Upper lobe of right lung (tissue), 1 donor: Measurements from ENCODE around the gene STX18. TPM values are rescaled to one million over a fixed set of nuclear protein-coding genes. Genes with fewer than 3 reads are reported as not detected.

ENCODE experiments used
- ATAC-seq: fragments of 200-7000 bp; cut with Tn5 transposase; one replicate; pipeline ENCODE4 v1.9.1; 2020; ENCODE audit warnings: mild to moderate bottlenecking, moderate library complexity
- DNase-seq: peaks from one replicate; pipeline ENCODE4 v3.0.0-alpha.2; 2020
- H3K27ac ChIP-seq: fragments of 200-600 bp; one replicate; pipeline ENCODE4 v1.8.0; 2022
- H3K27me3 ChIP-seq: fragments of 200-600 bp; one replicate; pipeline ENCODE4 v1.8.0; 2022; ENCODE audit warnings: mild to moderate bottlenecking
- H3K36me3 ChIP-seq: fragments of 200-600 bp; one replicate; pipeline ENCODE4 v1.8.0; 2022
- H3K4me1 ChIP-seq: fragments of 200-600 bp; one replicate; pipeline ENCODE4 v1.8.0; 2022
- H3K4me3 ChIP-seq: fragments of 200-600 bp; one replicate; pipeline ENCODE4 v1.8.0; 2022; ENCODE audit warnings: mild to moderate bottlenecking
- H3K9me3 ChIP-seq: fragments of 200-600 bp; one replicate; pipeline ENCODE4 v1.8.0; 2022
- CTCF ChIP-seq: fragments of 200-600 bp; IDR thresholded peaks from one replicate; pipeline ENCODE4 v1.8.0; 2022; ENCODE audit warnings: antibody characterized with exemption
- intact Hi-C: fragments of 100-400 bp; cut with DNase I; formaldehyde crosslinking; loops from one replicate; pipeline ENCODE4 v1.11.0; 2022
- total RNA-seq: library from RNA; stranded (reverse); fragmentation: NEBNext Ultra II Directional; extraction: Animal tissue kit (Norgen Biotek cat#: 25700); gene quantifications from one replicate; pipeline ENCODE4 v1.2.1, GENCODE V29; 2021
- donor health status: DM: no; HTN: yes; CAD: no; lungs with severe emphysema.

Gene STX18
- total RNA-seq, 1 donor from 2014 or later, result 22.1 TPM

DNA sequence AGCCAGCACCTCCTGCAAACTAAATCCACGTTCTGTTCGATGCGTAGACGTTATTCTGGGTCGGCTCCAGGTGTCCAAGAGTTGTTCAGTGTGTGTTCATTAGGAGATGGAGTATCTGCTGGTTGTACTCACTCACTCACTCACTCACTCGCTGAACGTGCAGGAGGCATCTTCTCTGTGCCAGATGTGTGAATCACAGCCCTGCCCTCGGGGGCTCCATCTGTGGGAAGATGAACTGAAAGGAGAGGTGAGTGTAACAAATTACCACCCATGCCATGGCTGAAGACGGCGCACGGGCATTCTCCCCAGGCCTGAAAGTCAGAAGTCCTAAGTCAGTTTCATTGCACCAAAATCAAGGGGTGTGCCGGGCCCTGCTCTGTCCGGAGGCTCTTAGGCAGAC, 138.9 kb downstream of the STX18 start:
- intact Hi-C loops, result no loop called here

DNA sequence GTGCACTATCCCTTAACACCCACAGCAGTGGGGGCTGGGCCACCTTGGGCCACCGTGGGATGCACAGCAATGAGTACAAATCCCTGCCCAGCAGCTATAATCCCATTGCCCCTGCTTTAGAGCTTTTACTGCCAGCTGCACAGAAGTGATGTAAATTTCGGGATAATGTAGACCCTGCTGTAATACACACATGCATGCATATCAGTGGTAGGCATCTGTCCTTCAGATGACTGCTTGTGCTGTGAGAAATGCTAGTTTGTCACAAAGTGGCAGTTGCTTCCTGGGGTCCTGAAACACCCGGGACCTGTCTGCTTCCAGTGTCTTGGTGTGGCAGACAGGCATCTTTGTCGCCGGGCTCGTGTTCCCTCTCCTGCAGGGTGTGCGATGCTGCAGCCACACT, 140.8 kb downstream of the STX18 start:
- no peak for TF ChIP-seq CTCF
- H3K4me3 ChIP-seq, result no peak overlapping the region
- peaks cover 19% of the 10 kb centered on the region for H3K27me3 ChIP-seq
- no peaks in the 10 kb centered on the region for H3K9me3 ChIP-seq
- no peaks in the 10 kb centered on the region for H3K36me3 ChIP-seq
- ATAC-seq, result no peak
- H3K27ac ChIP-seq, result no peak overlapping the region
- H3K4me1 ChIP-seq, result no peaks in the 10 kb centered on the region
- intact Hi-C loops, result no loop called here
- no peak for DNase-seq

More for the DNA sequence above, 138.9 kb downstream of the STX18 start:
- peaks cover 11% of the 10 kb centered on the region for H3K27me3 ChIP-seq
- H3K9me3 ChIP-seq, result no peaks in the 10 kb centered on the region
- DNase-seq (no peak), ATAC-seq (no peak)
- no peak overlapping the region for H3K27ac ChIP-seq
- H3K4me3 ChIP-seq, result no peak overlapping the region
- no peak for TF ChIP-seq CTCF
- H3K4me1 ChIP-seq, result no peaks in the 10 kb centered on the region
- H3K36me3 ChIP-seq, result no peaks in the 10 kb centered on the region

DNA sequence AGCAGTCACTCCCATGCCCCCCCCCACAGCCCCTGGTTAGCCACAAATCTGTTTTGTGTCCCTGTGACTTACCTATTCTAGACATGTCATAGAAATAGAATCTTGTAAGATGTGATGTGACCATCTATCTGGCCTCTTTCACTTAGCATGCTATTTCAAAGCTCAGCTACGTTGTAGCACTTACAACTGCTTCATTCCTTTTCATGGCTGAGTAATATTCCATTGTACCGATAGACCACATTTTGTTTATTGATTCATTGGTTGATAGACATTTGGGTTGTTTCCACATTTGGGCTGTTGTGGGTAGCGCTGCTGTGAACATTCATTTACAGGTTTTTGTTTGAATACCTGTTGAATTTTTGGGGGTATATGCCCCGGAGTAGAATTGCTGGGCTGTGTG, 143.4 kb downstream of the STX18 start:
- Histone ChIP-seq H3K27ac (no peak overlapping the region), H3K4me3 (no peak overlapping the region), H3K9me3 (no peaks in the 10 kb centered on the region), H3K4me1 (no peaks in the 10 kb centered on the region), H3K27me3 (peaks cover 31% of the 10 kb centered on the region), H3K36me3 (no peaks in the 10 kb centered on the region)
- ATAC-seq, result no peak
- DNase-seq, result no peak
- TF ChIP-seq CTCF, result no peak
- intact Hi-C loops, result no loop called here

GRCh38 chr4:4397441-4397819, 144.4 kb downstream of the STX18 start:
- intact Hi-C loops, result no loop called here
- DNase-seq (no peak), ATAC-seq (no peak)
- Histone ChIP-seq H3K9me3 (no peaks in the 10 kb centered on the region), H3K4me1 (no peaks in the 10 kb centered on the region), H3K27me3 (peaks cover 31% of the 10 kb centered on the region), H3K4me3 (no peak overlapping the region), H3K27ac (no peak overlapping the region), H3K36me3 (no peaks in the 10 kb centered on the region)
- no peak for TF ChIP-seq CTCF

DNA sequence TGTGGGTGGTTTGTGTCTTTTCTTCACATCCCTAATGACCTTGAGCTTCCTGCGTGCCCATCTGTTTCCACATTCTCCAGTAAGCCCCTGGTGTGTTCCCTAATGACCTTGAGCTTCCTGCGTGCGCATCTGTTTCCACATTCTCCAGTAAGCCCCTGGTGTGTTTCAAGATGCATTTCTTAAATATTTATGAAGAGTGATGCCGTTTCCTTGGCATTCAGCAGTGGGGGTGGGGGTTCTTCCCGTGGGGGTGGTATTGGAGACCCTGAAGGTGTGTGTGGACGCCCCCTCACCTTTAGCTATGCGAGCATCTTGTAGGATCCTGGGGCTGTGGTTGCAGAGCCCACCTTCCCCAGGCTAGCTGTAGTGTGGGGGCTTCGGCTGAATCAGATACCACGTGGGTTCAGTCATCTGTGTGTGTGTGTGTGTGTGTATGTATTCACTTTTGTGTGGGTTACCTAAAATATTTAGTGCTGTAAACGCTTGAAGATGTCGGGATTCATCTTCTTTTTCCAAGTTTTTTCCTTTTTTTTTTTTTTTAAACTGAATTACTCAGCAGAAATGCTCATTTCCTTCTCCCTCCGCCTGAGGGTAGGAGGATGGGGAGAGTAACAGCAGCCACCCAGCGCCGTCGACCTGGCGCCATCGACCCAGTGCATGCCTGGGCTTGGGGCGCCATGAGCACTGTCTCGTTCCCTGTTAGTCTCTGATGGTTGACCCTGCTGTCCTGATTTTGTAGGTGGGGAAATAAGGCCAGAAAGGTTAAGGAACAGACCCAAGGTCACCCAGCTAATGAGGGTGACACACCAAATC, 145.0 kb downstream of the STX18 start:
- H3K4me3 ChIP-seq, result no peak overlapping the region
- TF ChIP-seq CTCF, result no peak
- H3K36me3 ChIP-seq, result no peaks in the 10 kb centered on the region
- ATAC-seq (no peak), DNase-seq (no peak)
- H3K27ac ChIP-seq, result no peak overlapping the region
- intact Hi-C loops, result no loop called here
- no peaks in the 10 kb centered on the region for H3K4me1 ChIP-seq
- H3K9me3 ChIP-seq, result no peaks in the 10 kb centered on the region
- peaks cover 31% of the 10 kb centered on the region for H3K27me3 ChIP-seq
